Esophagus muscularis mucosa (tissue), 4 donors: Measurements from ENCODE around the gene TEKT4. TPM values are rescaled to one million over a fixed set of nuclear protein-coding genes. Genes with fewer than 3 reads are reported as not detected.
"Not testable (repeated sequence)": the region's sequence is repeated elsewhere in the genome, so short reads cannot be mapped to it uniquely, and the experiment has no call there.

Source experiments
- DNase-seq: peaks from one replicate; pipeline ENCODE4 v3.0.0-alpha.2; 2017; ENCODE audit errors: extremely low spot score
- H3K27ac ChIP-seq, 4 donors: fragments of 200-600 bp; sonication (generic); replicated peaks in 1 of 4; 1 replicate in 3 of 4; 2 replicates in 1 of 4; pipeline ENCODE4 v1.5.1; 2016 to 2019; ENCODE audit warnings: mild to moderate bottlenecking in 1 of 4
- H3K27me3 ChIP-seq, 4 donors: fragments of 200-600 bp; sonication (generic); one replicate each; pipeline versions ENCODE4 v1.5.1 to v1.6.0; 2016 to 2019
- H3K36me3 ChIP-seq, 4 donors: fragments of 200-600 bp; sonication (generic); one replicate each; pipeline ENCODE4 v1.5.1; 2016 to 2019
- H3K4me1 ChIP-seq, 4 donors: fragments of 200-600 bp; sonication (generic); one replicate each; pipeline ENCODE4 v1.5.1; 2016 to 2019
- H3K4me3 ChIP-seq, 4 donors: fragments of 200-600 bp; sonication (generic); 1 replicate in 2 of 4; 2 replicates in 2 of 4; pipeline ENCODE4 v1.5.1; 2016 to 2019; ENCODE audit warnings: mild to moderate bottlenecking in 4 of 4, moderate library complexity in 1 of 4
- H3K9me3 ChIP-seq, 4 donors: fragments of 200-600 bp; sonication (generic); 1 replicate in 3 of 4; 2 replicates in 1 of 4; pipeline ENCODE4 v1.5.1; 2016 to 2019
- CTCF ChIP-seq, 3 experiments: fragments of 200-600 bp in 2 of 3; fragments of 450-650 bp in 1 of 3; sonication (generic) in 2 of 3; IDR thresholded peaks; one replicate each; pipeline ENCODE4 v1.5.1; 2017 to 2019; ENCODE audit warnings: antibody characterized with exemption in 3 of 3, mild to moderate bottlenecking in 2 of 3, moderate library complexity in 1 of 3
- EP300 ChIP-seq: sonication (generic); formaldehyde crosslinking; IDR thresholded peaks from one replicate; pipeline ENCODE4 v1.6.1; 2017; ENCODE audit warnings: antibody characterized with exemption
- POLR2A ChIP-seq: fragments of 450-650 bp; IDR thresholded peaks from one replicate; pipeline ENCODE4 v1.6.1; 2017; ENCODE audit warnings: antibody characterized with exemption, moderate library complexity, mild to moderate bottlenecking, low read depth
- POLR2AphosphoS5 ChIP-seq, 2 donors: sonication (generic); formaldehyde crosslinking; IDR thresholded peaks; one replicate each; pipeline ENCODE4 v1.6.1; 2017; ENCODE audit warnings: antibody characterized with exemption in 2 of 2
- WGBS: methylation state at CpG from one replicate; pipeline ENCODE4 v1.1.5; 2018; 5-methylcytosine and 5-hydroxymethylcytosine counted together
- intact Hi-C: fragments of 100-400 bp; cut with DNase I; formaldehyde crosslinking; loops from one replicate; pipeline ENCODE4 v1.15.1; 2023
- total RNA-seq, 4 donors: library from RNA; depleted of rRNA; stranded (reverse); fragments of >200 nt; gene quantifications; one replicate each; pipeline versions ENCODE4 v1.1.0 to v1.2.1, GENCODE V29; 2016

The TEKT4 gene
- total RNA-seq, 4 donors from 2014 or later: 0.19 TPM; not detected in 3

- Histone ChIP-seq H3K4me3 (no peak overlapping the region), H3K9me3 (no peaks in the 10 kb centered on the region), H3K27ac (no peak overlapping the region), H3K27me3 (peaks cover 0 to 79% (median 0%) of the 10 kb centered on the region in 4 donors), H3K36me3 (no peaks in the 10 kb centered on the region), H3K4me1 (peaks cover 0 to 13% (median 6%) of the 10 kb centered on the region in 4 donors)
- DNase-seq: no peak
- no peak for TF ChIP-seq EP300
- TF ChIP-seq CTCF (IDR thresholded peaks at IDR 0.05): no peak
- TF ChIP-seq POLR2AphosphoS5 (IDR thresholded peaks at IDR 0.05): no peak
- TF ChIP-seq POLR2A: no peak
- intact Hi-C loops: no loop called here
- WGBS: 75% methylated on average over 16 of the region's 17 CpGs
Measured at GRCh38 chr2:94875820-94876522, 4.7 kb downstream of the TEKT4 start.

- no peaks in the 10 kb centered on the region for H3K9me3 ChIP-seq
- H3K27me3 ChIP-seq: peaks cover 0 to 76% (median 0%) of the 10 kb centered on the region in 4 donors
- peaks cover 0 to 11% (median 4%) of the 10 kb centered on the region in 4 donors for H3K4me1 ChIP-seq
- DNase-seq: no peak
- H3K4me3 ChIP-seq: no peak overlapping the region
- WGBS: 87% methylated on average over 9 of the region's 16 CpGs
- TF ChIP-seq POLR2AphosphoS5 (IDR thresholded peaks at IDR 0.05): no peak
- no peak for TF ChIP-seq CTCF (IDR thresholded peaks at IDR 0.05)
- intact Hi-C loops: no loop called here
- no peaks in the 10 kb centered on the region for H3K36me3 ChIP-seq
- H3K27ac ChIP-seq: no peak overlapping the region
Measured at GRCh38 chr2:94876523-94876863, 5.3 kb downstream of the TEKT4 start.

GRCh38 chr2:94877129-94877528 is 5.9 kb downstream of the TEKT4 start:
- Histone ChIP-seq H3K4me1 (peaks cover 0 to 9% (median 3%) of the 10 kb centered on the region in 4 donors), H3K4me3 (no peak overlapping the region), H3K27ac (no peak overlapping the region), H3K36me3 (no peaks in the 10 kb centered on the region), H3K27me3 (peaks cover 0 to 70% (median 0%) of the 10 kb centered on the region in 4 donors), H3K9me3 (no peaks in the 10 kb centered on the region)
- TF ChIP-seq POLR2AphosphoS5 (IDR thresholded peaks at IDR 0.05): no peak
- no peak for TF ChIP-seq EP300
- no peak for TF ChIP-seq POLR2A
- TF ChIP-seq CTCF (IDR thresholded peaks at IDR 0.05): no peak
- no peak for DNase-seq
- WGBS: 71% methylated on average over 1 of the region's 5 CpGs
- intact Hi-C loops: no loop called here

- H3K27ac ChIP-seq, DNase-seq, H3K9me3 ChIP-seq, H3K4me1 ChIP-seq, H3K4me3 ChIP-seq, H3K36me3 ChIP-seq, intact Hi-C loops: not testable (repeated sequence)
- WGBS: 77% methylated on average over 5 of the region's 7 CpGs
- peaks cover 0 to 55% (median 0%) of the 10 kb centered on the region in 4 donors for H3K27me3 ChIP-seq
Measured at GRCh38 chr2:94878575-94878974, 7.3 kb downstream of the TEKT4 start.

- intact Hi-C loops: no loop called here
- 90% methylated on average over 6 of the region's 9 CpGs for WGBS
- no peaks in the 10 kb centered on the region for H3K36me3 ChIP-seq
- no peak for TF ChIP-seq POLR2A
- no peak for TF ChIP-seq EP300
- H3K4me3 ChIP-seq: no peak overlapping the region
- H3K9me3 ChIP-seq: peaks cover 0 to 3% (median 0%) of the 10 kb centered on the region in 4 donors
- H3K27me3 ChIP-seq: peaks cover 0 to 47% (median 0%) of the 10 kb centered on the region in 4 donors
- no peak overlapping the region for H3K27ac ChIP-seq
- peaks cover 0 to 2% (median 0%) of the 10 kb centered on the region in 4 donors for H3K4me1 ChIP-seq
- no peak for DNase-seq
Measured at GRCh38 chr2:94879314-94879981, 8.2 kb downstream of the TEKT4 start.
